Smooth muscle cell of the pulmonary artery (primary cell): Measurements from ENCODE around the gene SYVN1. TPM values are rescaled to one million over a fixed set of nuclear protein-coding genes. Genes with fewer than 3 reads are reported as not detected.

Source experiments
- total RNA-seq: library from RNA; depleted of rRNA; stranded (reverse); fragments of >200 nt; gene quantifications from 2 replicates; pipeline ENCODE4 v1.2.3, GENCODE V29; 2014

The SYVN1 gene
- total RNA-seq, result 41.5 and 45.7 TPM in 2 replicates

GRCh38 chr11:65134240-65134951 lies at the start of gene SYVN1:
Gene SYVN1 (minus strand): TSS chr11:65134519. CDS start chr11:65133601, 918 bp downstream.

GRCh38 chr11:65181569-65182257 lies 47.4 kb upstream of the SYVN1 start, which contains the start of gene CAPN1:
Gene CAPN1 (plus strand): TSS chr11:65181928. CDS start chr11:65182702, 774 bp downstream.

GRCh38 chr11:65170058-65170534 lies 35.8 kb upstream of the SYVN1 start, which contains the start of gene SPDYC:
Gene SPDYC (plus strand): TSS chr11:65170233. CDS start chr11:65171358, 1,125 bp downstream.

GRCh38 chr11:65121865-65122696 lies 12.2 kb downstream of the SYVN1 start, which contains the start of the genes FAU and MRPL49:
Gene FAU (minus strand): TSS chr11:65122134. CDS start chr11:65121813, 321 bp downstream.
Gene MRPL49 (plus strand): TSS chr11:65122321. CDS start chr11:65122347, 26 bp downstream.

GRCh38 chr11:65117206-65118096 lies 16.9 kb downstream of the SYVN1 start, which contains the start of gene ZNHIT2:
Gene ZNHIT2 (minus strand): TSS chr11:65117701. CDS start chr11:65117653, 48 bp downstream.

GRCh38 chr11:65111744-65112545 lies 22.4 kb downstream of the SYVN1 start, which contains the start of gene TM7SF2:
Gene TM7SF2 (plus strand): TSS chr11:65111872. CDS start chr11:65112016, 144 bp downstream.

GRCh38 chr11:65095974-65096806 lies 38.1 kb downstream of the SYVN1 start, which contains the start of gene VPS51:
Gene VPS51 (plus strand): TSS chr11:65096214. CDS start chr11:65096251, 37 bp downstream.

GRCh38 chr11:65083834-65084597 lies 50.3 kb downstream of the SYVN1 start, which contains the start of the genes CDCA5 and ZFPL1:
Gene CDCA5 (minus strand): TSS chr11:65084040. CDS start chr11:65083978, 62 bp downstream.
Gene ZFPL1 (plus strand): TSS chr11:65084222. CDS start chr11:65084699, 477 bp downstream.

Other genes with a start within 250 kb of the SYVN1 start
- 11.0 and 14.9 TPM in 2 replicates for gene ATG2A, start 217.3 kb downstream of the SYVN1 start, total RNA-seq
- 19.4 and 28.1 TPM in 2 replicates for gene PPP2R5B, start 209.8 kb downstream of the SYVN1 start, total RNA-seq
- gene GPHA2, start 198.6 kb downstream of the SYVN1 start, total RNA-seq, result not detected in 2 replicates
- gene MAJIN, start 162.4 kb downstream of the SYVN1 start, total RNA-seq, result not detected in 2 replicates
- 0.13 and 0.50 TPM in 2 replicates for gene BATF2, start 137.5 kb downstream of the SYVN1 start, total RNA-seq
- gene ARL2, start 120.4 kb downstream of the SYVN1 start, total RNA-seq, result 103 and 116 TPM in 2 replicates
- gene SNX15, start 107.1 kb downstream of the SYVN1 start, total RNA-seq, result 10.2 and 10.3 TPM in 2 replicates
- 5.6 and 10.9 TPM in 2 replicates for gene SAC3D1, start 93.3 kb downstream of the SYVN1 start, total RNA-seq
- gene NAALADL1, start 76.0 kb downstream of the SYVN1 start, total RNA-seq, result 22.0 and 26.3 TPM in 2 replicates
- 1.6 and 3.3 TPM in 2 replicates for gene CDCA5, start 50.5 kb downstream of the SYVN1 start, total RNA-seq
- 36.3 and 45.8 TPM in 2 replicates for gene ZFPL1, start 50.3 kb downstream of the SYVN1 start, total RNA-seq
- gene VPS51, start 38.3 kb downstream of the SYVN1 start, total RNA-seq, result 155 and 218 TPM in 2 replicates
- 9.0 and 12.6 TPM in 2 replicates for gene TM7SF2, start 22.6 kb downstream of the SYVN1 start, total RNA-seq
- 6.6 and 9.7 TPM in 2 replicates for gene ZNHIT2, start 16.8 kb downstream of the SYVN1 start, total RNA-seq
- gene FAU, start 12.4 kb downstream of the SYVN1 start, total RNA-seq, result 128 and 138 TPM in 2 replicates
- 39.9 and 55.2 TPM in 2 replicates for gene MRPL49, start 12.2 kb downstream of the SYVN1 start, total RNA-seq
- not detected in 2 replicates for gene SPDYC, start 35.7 kb upstream of the SYVN1 start, total RNA-seq
- gene CAPN1, start 47.4 kb upstream of the SYVN1 start, total RNA-seq, result 155 and 188 TPM in 2 replicates
- gene POLA2, start 127.4 kb upstream of the SYVN1 start, total RNA-seq, result 2.5 and 4.4 TPM in 2 replicates
- 15.8 and 19.8 TPM in 2 replicates for gene CDC42EP2, start 180.3 kb upstream of the SYVN1 start, total RNA-seq
- gene DPF2, start 199.3 kb upstream of the SYVN1 start, total RNA-seq, result 33.1 and 33.4 TPM in 2 replicates
- 0.07 and 0.13 TPM in 2 replicates for gene TIGD3, start 220.2 kb upstream of the SYVN1 start, total RNA-seq
- 2.8 and 3.1 TPM in 2 replicates for gene SLC25A45, start 248.1 kb upstream of the SYVN1 start, total RNA-seq